Activated T-cell treated with anti-CD3 and anti-CD28 coated beads for 4 hours (primary cell): ENCODE results near the gene UBE3C.
"Not testable (repeated sequence)": the region's sequence is repeated elsewhere in the genome, so short reads cannot be mapped to it uniquely, and the experiment has no call there.

Experiments used
- DNase-seq: peaks from one replicate; pipeline ENCODE4 v3.0.0-alpha.2; 2020

UBE3C gene

DNA sequence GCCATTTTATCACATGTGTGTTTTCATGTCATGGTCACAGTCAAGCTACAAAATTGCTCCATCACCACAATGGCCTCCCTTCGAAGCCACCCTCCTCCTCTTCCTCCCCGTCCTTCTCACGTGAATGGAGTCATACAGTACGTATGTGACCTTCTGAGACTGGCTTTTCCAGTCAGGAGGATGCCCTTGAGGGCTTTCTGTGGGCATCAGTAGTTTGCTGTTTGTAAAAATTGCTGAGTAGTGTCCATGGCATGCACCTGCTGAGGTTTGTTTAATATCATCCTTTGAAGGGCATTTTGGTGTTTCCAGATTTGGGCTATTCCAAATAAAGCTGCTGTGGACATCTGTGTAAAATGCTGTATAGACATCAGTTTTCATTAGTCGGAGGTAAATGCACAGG, 5.9 kb upstream of the UBE3C start:
- no peak for DNase-seq

DNA sequence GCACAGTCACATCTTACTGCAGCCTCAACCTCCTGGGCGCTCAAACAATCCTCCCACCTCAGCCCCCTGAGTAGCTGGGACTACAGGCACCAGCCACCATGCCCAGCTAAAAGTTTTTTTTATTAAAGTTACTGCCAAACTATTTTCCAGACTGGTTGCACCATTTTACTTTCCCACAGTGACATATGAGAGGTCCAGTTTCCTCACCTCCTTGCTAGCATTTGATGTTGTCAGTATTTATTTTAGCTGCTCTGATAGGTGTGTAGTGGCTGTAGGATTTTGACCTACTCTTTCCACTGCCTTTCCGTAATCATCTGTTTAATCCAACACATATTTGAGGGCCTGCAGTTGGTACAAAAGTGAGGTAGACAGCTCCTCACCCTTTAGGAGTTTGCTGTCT, 5.4 kb upstream of the UBE3C start:
- no peak for DNase-seq

DNA sequence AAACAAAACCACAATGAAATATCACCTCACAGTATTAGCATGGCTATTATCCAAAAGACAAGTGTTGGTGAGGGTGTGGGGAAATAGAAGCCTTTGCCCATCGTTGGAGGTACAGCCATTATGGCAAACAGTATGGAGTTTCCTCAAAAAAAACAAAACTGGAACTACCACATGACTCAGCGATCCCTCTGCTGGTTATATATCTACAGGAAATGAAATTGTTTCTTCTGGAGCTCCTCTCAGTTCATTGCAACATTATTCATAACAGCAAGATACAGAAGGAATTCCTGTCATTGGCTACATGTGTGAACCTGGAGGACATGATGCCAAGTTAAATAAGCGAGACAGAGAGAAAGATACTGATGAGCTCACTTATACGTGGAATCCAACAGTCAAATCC, 2.4 kb upstream of the UBE3C start:
- no peak for DNase-seq

DNA sequence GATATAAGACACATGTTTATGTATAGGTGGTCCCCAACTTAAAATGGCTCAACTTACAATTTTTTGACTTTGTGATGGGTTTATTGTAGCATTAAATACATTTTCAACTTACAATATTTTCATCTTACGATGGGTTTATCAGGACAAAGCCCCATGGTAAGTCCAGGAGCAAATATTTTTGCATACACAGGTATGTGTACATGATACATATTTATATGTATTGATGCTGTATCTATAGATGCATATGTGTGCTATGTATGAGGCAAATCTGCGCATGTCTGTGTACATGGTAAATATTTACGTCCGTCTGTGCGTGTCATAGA, 664 bp upstream of the UBE3C start:
- no peak for DNase-seq

DNA sequence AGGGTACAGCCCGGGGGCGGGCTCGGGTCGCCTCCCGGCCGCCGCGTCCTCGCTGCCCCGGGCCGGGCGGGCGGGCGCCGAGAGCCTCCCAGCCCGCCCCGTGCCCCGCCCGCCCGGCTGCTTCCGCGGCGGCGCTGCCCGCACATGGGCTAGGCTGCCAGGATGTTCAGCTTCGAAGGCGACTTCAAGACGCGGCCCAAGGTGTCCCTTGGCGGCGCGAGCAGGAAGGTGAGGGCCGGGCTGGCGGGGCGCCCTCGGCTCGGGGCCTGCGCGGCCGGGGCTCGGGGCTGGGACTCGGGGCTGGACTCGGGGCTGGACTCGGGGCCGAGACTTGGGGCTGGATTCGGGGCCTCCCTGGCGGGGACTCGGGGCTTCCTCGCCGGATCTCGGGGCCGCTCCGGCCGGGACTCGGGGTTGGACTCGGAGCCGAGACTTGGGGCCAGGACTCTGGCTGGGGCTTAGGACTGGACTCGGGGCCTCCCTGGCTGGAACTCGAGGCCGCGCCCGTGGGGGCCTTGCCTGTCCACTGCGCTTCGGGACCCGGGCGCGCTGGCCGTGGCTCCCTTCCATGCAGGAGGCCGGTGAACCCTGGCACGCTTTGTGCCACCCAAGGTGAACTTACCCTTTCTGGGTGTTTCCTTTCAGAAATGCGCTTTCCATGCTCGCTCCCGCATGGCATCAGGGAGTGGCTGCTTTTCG, 534 bp downstream of the UBE3C start:
- peak; percentile 10 for DNase-seq

DNA sequence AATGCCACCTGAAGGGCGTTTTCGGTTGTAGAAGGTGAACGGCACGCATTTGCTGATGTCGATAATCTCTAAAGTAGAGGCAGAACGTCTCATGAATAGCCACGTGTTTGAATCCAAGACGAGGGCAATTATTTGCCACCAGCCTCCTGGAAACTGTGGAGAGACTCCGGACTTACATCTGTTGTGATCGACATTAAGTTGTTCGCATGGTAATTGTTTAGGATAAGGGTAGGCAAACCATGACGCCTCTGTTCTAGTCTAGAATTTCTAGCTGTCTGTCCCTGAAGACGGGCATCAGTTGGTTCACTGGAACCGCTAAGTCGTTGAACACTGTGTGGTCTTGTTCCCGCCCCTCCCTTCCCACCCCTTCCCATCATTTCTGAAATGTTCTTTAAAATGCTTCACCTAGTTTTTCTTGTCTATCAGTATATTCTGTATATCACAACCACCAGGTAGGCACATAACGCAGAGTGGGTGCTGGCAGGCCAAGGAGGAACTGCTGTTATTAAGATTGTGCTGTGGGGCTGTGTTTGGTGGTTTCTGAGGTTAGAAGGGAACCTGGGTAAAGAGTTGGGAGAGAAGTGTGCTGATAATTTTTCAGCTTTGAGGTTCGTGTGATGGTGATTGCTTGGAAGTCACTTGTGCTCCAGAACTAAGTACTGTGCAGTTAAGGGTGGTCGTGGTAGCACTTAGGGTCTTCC, 1.2 kb downstream of the UBE3C start:
- no peak for DNase-seq

DNA sequence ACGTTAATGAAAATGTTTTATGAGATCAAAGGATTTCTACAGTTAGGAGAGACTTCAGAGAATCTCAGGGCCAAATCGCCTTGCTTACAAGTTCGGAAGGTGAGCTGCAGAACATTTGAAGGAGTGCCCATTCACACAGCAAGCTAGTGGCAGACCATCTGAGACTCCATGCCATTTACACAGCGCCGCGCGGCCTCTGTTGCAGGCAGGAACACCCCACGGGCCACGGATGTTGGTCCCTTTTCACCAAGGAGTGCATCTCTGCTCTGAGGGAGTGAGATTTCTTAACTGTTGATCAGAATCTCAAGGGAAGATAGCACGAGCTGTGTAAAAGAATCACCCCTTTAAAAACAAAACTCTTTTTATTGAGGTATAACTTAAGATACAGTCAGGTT, 1.8 kb downstream of the UBE3C start:
- DNase-seq: no peak

DNA sequence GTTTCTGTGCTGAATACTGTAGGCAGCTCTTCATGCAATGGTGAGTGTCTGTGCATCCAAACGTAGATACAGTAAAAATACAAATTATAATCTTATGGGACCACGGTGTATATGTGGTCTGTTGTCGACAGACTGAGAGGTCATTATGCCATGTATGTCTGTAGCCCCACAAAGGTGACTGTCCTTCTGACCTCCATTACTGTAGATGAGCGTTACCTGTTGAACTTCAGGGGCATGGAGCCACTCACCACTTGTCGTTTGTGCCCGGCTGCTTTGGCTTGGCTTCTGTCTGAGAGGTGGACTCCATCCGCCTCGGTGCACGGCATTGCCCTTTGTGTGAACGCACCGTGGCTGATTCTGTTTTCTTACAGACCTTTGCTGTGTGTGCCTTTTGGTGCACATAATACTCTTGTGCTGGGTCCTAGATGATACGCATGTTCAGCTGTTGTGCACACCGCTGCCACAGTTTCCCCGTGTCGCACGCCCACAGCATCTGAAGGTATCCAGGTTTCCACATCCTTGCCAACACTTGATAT, 2.9 kb downstream of the UBE3C start:
- DNase-seq: no peak

DNA sequence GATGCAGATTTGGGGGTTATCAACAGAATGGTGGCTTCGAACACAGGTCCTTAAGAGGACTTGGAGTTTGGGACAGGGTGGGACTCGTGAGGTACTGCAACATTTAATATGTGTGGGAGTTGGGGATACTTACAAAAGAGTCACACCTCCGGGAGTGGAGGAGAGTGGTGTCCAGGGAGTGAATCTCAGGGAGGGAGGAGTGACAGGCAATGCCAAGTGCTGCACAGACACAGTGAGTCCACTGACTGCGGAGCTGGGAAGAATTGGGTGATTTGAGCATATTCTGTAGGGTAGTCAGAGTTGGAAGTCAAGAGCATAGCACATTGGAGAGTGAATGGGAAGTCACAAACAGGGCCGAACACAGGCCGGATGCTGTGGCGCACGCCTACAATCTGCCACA, 5.1 kb downstream of the UBE3C start:
- DNase-seq: no peak

DNA sequence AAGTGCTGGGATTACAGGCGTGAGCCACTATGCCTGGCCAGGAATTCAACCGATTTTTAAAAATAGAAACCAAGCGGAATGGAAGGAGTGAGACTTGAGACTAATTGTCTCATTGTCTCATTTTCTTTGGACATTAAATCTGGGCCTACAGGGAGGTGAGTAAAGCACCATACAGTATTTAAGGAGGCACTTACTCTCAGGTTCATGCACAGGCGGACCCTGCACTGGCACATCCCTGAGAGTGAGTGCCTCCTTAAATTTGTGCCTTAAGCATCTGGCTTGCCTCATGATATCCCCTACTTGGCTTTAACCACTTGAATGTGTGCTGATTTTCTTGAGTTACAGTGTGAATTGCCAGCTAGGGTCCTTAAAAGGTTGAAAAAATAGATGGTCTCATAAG, 10.6 kb downstream of the UBE3C start:
- DNase-seq: no peak

DNA sequence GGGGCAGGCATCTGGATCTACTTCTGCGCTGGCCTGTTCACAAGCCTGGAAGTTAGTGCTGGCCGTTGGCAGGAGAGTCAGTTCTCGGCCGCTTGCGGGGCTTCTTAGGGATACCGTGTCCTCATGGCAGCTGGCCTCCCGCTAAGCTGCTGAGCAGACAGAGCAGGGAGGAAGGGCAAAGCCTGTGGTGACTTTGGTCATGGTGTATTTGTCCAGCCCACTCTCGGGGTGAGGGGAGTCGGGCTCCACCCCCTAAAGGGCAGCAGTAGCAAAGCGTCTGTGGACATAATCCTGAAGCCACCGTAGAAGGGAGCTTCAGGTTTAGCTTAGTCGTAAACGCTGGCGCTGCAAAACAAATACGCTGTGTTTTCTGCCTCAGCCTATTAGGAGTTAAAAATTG, 12.2 kb downstream of the UBE3C start:
- DNase-seq: no peak

DNA sequence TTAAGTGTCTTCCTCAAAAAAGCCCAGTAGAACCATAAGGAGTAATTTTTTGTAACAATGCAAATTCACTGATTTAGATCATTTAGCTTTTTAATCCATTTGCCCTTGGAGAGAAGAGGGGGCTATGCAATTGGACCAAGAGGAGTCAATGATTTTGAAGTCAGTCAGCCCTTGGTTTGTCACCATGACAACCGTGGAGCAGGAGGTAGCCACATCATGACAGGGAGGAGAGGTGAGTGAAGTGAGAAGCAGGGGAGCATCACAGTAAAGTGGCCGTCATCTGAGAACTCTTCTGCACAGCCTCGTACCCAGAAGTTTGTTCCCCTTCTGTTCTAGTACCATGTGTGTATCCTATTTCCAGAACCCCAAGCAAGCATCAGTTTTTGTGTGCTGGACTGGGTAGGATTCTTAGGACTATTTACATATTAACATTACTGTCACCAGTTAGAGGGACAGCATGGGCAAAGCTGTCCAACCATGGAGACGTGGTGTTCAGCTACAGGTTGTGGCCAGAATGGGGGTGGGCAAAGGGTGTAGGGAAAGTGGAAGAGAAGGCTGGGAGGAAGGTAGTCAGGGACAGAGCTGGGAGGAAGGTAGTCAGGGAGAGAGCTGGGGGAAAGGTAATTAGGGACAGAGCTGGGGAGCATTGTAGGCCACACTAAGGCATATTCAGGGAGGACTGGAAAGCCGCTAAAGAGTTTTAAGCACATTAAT, 13.1 kb downstream of the UBE3C start:
- DNase-seq: no peak

DNA sequence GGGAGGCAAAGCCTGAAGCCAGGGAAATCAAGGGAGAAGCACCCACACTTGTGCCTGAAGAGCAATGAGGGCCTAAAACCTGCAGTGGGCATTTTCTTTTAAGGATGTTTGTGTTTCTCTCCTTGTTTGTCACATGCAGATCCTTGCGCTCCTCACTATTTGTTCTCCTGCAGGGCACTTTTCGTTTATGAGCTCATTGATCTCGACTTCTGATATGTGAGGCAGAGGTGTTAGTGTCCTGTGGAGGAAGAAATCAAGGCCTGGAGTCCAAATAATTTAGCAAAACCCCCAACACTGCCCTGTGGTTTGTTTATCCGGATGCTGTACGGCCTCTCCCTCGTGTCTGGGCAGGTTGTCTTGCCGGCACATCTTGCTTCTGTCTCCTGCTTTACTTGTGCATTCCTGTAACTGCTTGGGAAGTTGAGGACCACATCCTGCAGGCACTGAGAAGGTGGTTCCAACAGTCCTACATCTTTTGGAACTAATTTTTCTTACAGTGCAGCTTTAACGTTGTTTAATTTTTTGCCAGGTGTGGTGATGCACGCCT, 13.7 kb downstream of the UBE3C start:
- no peak for DNase-seq

DNA sequence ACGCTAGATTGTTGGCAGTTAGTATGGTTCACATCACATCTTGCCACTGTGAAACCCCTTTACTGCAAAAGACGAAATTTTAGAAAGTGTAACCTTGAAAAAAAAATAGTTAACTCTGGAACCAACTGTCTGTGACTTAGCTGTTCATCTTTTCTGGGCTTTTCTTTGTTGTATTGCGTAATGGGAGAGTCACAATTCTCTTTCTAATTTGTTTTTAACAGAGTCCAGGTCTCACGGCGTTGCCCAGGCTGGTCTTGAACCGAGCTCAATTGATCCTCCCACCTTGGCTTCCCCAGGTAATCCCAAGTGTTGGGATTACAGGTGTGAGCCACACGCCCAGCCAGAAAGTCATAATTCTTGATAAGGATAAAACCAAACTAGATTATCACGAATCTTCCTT, 14.5 kb downstream of the UBE3C start:
- DNase-seq: no peak

DNA sequence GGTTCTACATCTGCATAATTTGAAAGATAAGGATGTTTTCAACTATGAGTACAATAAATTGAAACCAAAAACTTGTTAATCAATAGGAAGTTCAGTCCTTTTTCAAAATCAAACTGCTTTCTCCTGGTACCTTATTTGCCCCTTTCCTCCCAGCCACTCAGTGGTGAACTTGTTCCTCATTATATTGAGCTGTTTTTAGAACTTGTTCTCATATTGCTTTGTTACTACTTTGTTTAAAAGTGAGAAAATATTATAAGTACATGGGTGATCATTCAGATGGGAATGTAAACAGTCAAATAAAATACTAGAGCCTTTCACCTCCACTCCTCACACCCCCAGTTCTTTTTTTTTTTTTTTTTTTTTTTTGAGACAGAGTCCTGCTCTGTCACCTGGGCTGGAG, 17.2 kb downstream of the UBE3C start:
- DNase-seq: no peak

DNA sequence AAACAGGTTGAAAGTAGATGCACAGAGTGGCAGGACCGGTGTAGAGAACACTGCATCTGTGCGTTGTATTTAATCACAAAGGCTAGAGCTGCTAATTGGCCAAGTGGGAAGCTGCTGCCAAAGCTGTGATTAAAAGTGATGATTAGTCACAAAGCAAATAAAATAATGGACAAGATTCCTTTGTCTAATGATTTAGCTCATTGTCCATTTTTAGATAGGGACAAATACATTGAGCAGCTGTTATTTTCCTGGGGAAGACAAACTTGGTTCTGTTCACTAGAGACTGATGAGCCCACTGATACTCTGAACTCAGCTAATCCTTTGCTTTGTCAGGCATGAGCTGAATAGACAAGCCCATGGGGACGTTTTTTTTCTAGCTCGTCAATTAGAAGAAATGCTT, 19.7 kb downstream of the UBE3C start:
- no peak for DNase-seq

DNA sequence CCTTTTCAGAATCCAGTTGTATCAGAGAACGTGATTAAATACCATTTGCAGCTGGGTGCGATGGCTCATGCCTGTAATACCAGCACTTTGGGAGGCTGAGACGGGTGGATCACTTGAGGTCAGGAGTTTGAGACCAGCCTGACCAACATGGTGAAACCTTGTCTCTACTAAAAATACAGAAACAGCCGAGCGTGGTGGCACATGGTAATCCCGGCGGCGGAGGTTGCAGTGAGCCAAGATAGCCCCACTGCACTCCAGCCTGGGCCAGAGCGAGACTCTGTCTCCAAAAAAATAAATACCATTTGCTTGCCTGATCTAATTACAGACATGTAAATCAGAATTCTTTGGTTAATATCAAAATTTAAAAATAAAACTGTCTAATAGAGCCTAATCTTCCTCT, 20.8 kb downstream of the UBE3C start:
- not testable (repeated sequence) for DNase-seq

DNA sequence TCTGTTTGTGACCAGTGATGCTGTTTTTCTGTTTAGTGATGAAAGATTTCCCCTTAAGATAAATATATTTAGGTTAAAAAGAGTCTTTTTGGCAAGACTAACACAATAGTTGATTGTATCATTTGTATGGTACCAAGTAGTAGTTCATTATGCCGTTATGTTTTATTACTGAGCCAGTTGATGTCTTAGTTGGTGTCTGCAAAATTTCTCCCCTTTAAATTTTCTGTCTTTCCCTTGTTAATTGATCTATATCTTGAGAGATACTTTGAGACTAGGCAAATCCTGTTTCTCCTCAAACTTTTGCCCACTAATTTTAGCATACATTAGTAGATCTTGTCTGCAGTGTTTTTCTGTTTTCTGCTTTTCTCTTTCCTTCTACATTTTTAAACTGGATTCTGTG, 21.7 kb downstream of the UBE3C start:
- no peak for DNase-seq

DNA sequence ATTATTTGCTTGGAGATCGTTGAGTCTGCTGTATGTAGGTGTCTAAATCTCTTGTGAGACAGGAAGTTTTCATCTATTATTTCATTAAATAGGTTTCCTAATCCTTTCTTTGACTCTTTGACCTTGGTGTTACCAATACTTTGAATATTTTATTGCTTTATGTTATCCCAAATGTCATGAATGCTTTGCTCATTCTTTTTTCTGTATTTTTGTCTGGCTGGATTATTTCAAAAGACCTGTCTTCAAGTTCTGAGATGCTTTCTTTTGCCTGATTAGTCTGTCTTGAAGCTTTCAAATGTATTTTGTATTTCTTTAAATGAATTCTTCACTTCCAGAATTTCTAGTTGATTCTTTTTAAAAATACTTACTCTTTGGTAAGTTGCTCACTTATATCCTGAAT, 27.3 kb downstream of the UBE3C start:
- DNase-seq: no peak

DNA sequence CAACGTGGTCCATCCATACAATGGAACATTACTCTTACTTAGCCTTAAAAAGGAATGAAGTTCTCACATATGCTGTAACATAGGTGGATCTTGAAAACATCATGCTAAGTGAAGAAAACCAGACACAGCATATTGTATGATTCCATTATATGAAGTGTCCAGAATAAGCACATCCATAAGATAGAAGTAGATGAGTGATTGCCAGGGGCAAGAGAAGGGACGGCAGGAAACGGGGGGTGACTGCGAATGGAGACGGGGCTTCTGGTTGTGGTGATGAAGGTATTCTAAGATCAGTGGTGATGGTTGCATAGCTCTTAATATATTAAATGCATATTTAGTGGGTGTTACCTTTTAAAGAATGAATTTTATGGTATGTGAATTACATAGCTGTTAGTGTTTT, 29.8 kb downstream of the UBE3C start:
- no peak for DNase-seq

DNA sequence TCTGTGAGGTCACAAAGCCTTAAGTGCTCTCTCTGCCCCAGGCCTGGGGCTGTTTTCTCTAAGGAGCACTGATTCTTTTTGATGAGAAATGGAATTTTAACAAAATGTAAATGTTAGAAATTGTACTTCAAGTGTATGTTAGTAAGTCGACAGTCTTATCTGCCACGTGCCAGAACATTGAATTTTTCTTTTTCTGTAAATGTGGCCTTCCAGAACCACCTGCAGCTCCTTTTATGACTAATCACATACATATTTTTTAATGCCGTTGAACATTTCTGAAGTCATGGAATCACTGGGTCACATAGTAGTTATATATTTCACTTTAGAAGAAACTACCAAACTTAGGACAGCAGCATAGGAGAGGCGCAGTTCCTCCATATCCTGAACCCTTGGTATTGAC, 38.0 kb downstream of the UBE3C start:
- no peak for DNase-seq

DNA sequence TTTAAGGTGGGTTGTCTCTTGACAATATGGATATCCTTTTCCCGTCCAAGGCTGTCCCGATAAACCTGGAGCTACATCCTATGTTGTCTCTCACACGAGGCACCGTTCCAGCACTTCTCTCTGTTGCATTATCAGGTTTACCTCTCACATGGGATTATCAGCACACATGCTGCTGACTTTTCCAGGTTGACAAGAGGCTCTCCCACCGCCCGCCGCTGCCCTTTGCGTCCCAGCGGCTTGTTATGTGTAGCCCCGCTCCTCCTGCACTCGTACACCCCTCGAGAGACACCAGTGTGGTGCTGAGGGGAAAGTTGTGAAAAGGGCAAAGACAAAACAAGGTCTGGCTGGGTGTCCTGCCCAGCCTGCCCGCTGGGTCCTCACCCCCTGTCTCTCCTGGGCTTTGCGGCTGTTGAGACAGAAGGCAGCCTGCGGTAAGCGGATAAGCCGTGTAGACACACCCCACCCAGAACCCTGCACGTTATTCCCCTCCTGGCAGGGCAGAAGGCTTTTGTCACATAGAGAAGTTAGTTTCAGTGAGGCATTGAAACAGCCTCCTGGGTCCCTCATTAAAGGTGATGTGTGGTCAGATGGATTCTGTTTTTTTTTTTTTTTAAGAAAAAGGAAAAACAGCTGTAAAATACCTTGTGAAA, 38.7 kb downstream of the UBE3C start:
- DNase-seq: no peak

DNA sequence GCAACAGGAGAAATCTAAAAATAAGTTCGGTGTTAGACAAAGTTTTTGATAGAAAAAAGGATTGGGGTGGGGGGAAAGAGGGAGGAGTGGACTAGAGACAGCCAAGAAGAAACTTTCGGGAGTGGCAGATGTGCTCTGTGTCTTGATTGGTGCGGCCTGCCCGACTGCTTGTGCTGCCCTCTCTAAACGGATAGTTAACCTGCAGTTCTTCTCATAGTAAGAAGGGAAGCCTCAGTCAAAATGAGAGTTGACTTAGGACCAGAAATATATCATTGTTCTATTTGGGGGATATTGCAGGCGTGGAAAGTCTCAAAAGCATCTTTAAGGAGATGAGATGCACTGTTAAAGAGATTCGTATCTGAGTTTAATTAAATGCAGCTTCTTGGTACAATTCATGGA, 39.3 kb downstream of the UBE3C start:
- no peak for DNase-seq
